HepG2 (cell line): ENCODE measurements around the gene C9orf85. TPM values are rescaled to one million over a fixed set of nuclear protein-coding genes. Genes with fewer than 3 reads are reported as not detected.

Source experiments
- ATM ChIP-seq: fragments of 450-650 bp; IDR thresholded peaks from 2 replicates; pipeline ENCODE4 v1.7.1; 2017; ENCODE audit warnings: mild to moderate bottlenecking, borderline replicate concordance
- BORCS8-MEF2B ChIP-seq: sonication (generic); formaldehyde crosslinking; IDR thresholded peaks from 2 replicates; pipeline ENCODE4 v1.8.0; 2022; ENCODE audit warnings: mild to moderate bottlenecking, missing genetic modification reagents
- CCDC6 ChIP-seq: sonication (generic); formaldehyde crosslinking; IDR thresholded peaks from 2 replicates; pipeline ENCODE4 v1.8.1; 2022; ENCODE audit warnings: mild to moderate bottlenecking, missing genetic modification reagents, moderate library complexity
- CENPT ChIP-seq: sonication (generic); formaldehyde crosslinking; IDR thresholded peaks from 2 replicates; pipeline ENCODE4 v1.8.0; 2022; ENCODE audit warnings: low read depth, mild to moderate bottlenecking, moderate library complexity, missing genetic modification reagents
- FIP1L1 ChIP-seq: fragments of 200-400 bp; formaldehyde crosslinking; IDR thresholded peaks from 2 replicates; pipeline ENCODE4 v1.6.1; 2018; ENCODE audit warnings: low read depth, mild to moderate bottlenecking, low read length, moderate library complexity, borderline replicate concordance; ENCODE audit not compliant: insufficient read depth
- GABPA ChIP-seq, 2 experiments: IDR thresholded peaks; 2 replicates each; pipeline ENCODE4 v1.6.1; 2011 to 2016; ENCODE audit warnings: low read depth in 2 of 2, low read length in 1 of 2, missing biosample characterization in 1 of 2, missing genetic modification characterization in 1 of 2
- HNRNPK ChIP-seq: fragments of 200-400 bp; formaldehyde crosslinking; IDR thresholded peaks from 2 replicates; pipeline ENCODE4 v1.6.1; 2018; ENCODE audit warnings: low read length, low read depth, moderate library complexity, mild to moderate bottlenecking; ENCODE audit not compliant: poor library complexity, severe bottlenecking
- IKZF4 ChIP-seq: sonication (generic); formaldehyde crosslinking; IDR thresholded peaks from 2 replicates; pipeline ENCODE4 v1.5.1; 2020; ENCODE audit warnings: borderline replicate concordance, mild to moderate bottlenecking, low read depth, missing genetic modification reagents; ENCODE audit errors: not compliant biosample characterization
- KAT8 ChIP-seq: IDR thresholded peaks from 2 replicates; pipeline ENCODE4 v1.6.1; 2016; ENCODE audit warnings: missing genetic modification reagents, missing compliant biosample characterization
- LRRFIP1 ChIP-seq: sonication (generic); formaldehyde crosslinking; conservative IDR thresholded peaks from 2 replicates; pipeline ENCODE4 v1.4.0; 2020; ENCODE audit warnings: missing genetic modification reagents
- MTA1 ChIP-seq: sonication (generic); formaldehyde crosslinking; IDR thresholded peaks from 2 replicates; pipeline ENCODE4 v1.4.0; 2020; ENCODE audit warnings: missing genetic modification reagents, mild to moderate bottlenecking, borderline replicate concordance
- MZF1 ChIP-seq: sonication (generic); formaldehyde crosslinking; IDR thresholded peaks from 2 replicates; pipeline ENCODE4 v1.8.1; 2023; ENCODE audit warnings: mild to moderate bottlenecking, missing genetic modification reagents, borderline replicate concordance
- NCOA1 ChIP-seq: sonication (generic); formaldehyde crosslinking; IDR thresholded peaks from 2 replicates; pipeline ENCODE4 v1.9.0; 2021; ENCODE audit warnings: missing genetic modification reagents
- NFKB2 ChIP-seq: sonication (generic); formaldehyde crosslinking; IDR thresholded peaks from 2 replicates; pipeline ENCODE4 v1.4.0; 2020; ENCODE audit warnings: missing genetic modification reagents, borderline replicate concordance
- PRMT3 ChIP-seq: sonication (generic); formaldehyde crosslinking; IDR thresholded peaks from 2 replicates; pipeline ENCODE4 v1.8.1; 2022; ENCODE audit warnings: low read depth, mild to moderate bottlenecking, moderate library complexity, missing genetic modification reagents, borderline replicate concordance
- TRIM22 ChIP-seq: fragments of 450-650 bp; IDR thresholded peaks from 2 replicates; pipeline ENCODE4 v1.6.1; 2017
- TRIM24 ChIP-seq: sonication (generic); formaldehyde crosslinking; IDR thresholded peaks from 2 replicates; pipeline ENCODE4 v1.8.0; 2022; ENCODE audit warnings: mild to moderate bottlenecking, missing genetic modification reagents
- ZFP36L1 ChIP-seq: sonication (generic); formaldehyde crosslinking; IDR thresholded peaks from 2 replicates; pipeline ENCODE4 v1.8.0; 2022; ENCODE audit warnings: mild to moderate bottlenecking, missing genetic modification reagents, moderate library complexity
- ZNF382 ChIP-seq: sonication (generic); formaldehyde crosslinking; IDR thresholded peaks from 2 replicates; pipeline ENCODE4 v1.5.0; 2020; ENCODE audit warnings: missing genetic modification reagents, mild to moderate bottlenecking, borderline replicate concordance
- ZNF512 ChIP-seq: sonication (generic); formaldehyde crosslinking; IDR thresholded peaks from 2 replicates; pipeline ENCODE4 v1.4.0; 2020; ENCODE audit warnings: mild to moderate bottlenecking, missing genetic modification reagents
- ZNF816 ChIP-seq: sonication (generic); formaldehyde crosslinking; IDR thresholded peaks from 2 replicates; pipeline ENCODE4 v1.8.0; 2022; ENCODE audit warnings: missing genetic modification reagents, mild to moderate bottlenecking, borderline replicate concordance
- polyA plus RNA-seq, 8 experiments: library from polyadenylated mRNA; depleted of rRNA in 3 of 8; stranded (reverse) in 7 of 8; unstranded in 1 of 8; fragments of >200 nt; fragmentation: Illumina TruSeq in 4 of 8; extraction: Trizol in 4 of 8; gene quantifications; 2 replicates each; pipeline versions ENCODE4 v1.2.1 to v1.2.3, GENCODE V29; 2011 to 2016; ENCODE audit warnings: low read depth in 4 of 8, missing spikeins in 1 of 8, mixed read lengths in 1 of 8; ENCODE audit not compliant: insufficient read depth in 1 of 8
- total RNA-seq, 5 experiments: library from RNA; depleted of rRNA; stranded (reverse); fragments of >200 nt; fragmentation: Illumina TruSeq; extraction: Trizol; gene quantifications; 2 replicates each; pipeline ENCODE4 v1.2.3, GENCODE V29; 2016; ENCODE audit warnings: low read depth in 1 of 5

C9orf85 gene
- total and polyA plus RNA-seq, 2 of the 13 experiments (the other 11 are each of a cell fraction or from before 2014, with no cell fraction given), result 9.9 to 13.9 TPM

DNA sequence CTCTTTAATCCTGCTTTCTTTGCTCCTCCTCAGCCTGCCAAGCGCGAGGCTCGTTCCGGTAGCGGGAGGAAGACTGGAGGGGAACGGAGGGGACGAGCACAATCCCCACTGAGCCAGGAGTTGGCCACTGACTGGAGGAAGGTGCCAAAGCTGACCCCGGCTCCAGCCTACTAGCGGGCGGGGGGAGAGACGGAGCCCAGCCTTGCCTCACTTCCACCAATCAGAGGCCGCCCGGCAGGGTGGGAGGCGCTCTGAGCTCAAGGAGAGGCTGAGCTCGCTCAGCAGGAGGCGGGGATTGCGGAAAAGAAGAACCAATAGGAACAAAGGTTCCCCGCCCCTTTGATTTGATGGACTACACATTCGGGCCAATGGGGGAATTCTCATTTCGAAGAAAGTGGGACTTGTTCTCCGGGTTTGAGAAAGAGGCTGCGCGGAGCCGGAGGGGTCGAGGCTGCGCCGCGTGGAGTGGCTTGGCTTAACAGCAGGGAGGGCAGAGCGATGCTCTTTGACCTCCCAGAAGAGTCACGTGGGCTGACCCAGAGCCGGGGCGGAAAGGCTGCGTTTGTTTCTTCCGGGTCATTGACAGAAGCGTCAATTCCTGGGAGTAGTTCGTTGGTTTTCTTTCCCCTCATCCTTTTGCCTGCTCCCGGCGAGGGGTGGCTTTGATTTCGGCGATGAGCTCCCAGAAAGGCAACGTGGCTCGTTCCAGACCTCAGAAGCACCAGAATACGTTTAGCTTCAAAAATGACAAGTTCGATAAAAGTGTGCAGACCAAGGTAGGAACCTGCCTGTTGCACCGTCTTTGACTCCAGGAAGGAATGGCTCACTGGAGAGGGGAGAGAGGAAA lies at the start of gene C9orf85, which contains the start of gene ABHD17B (continued):
- TF ChIP-seq LRRFIP1 (CRISPR knock-in tag) (no peak), BORCS8-MEF2B (peak; percentile 13; the same call in 1 of the 2 replicates), CCDC6 (CRISPR knock-in tag) (peak; percentile 92), ATM (no peak), PRMT3 (CRISPR knock-in tag) (no peak; the same call in 1 of the 2 replicates), NFKB2 (CRISPR knock-in tag) (peak; percentile 31; the same call in 1 of the 2 replicates), ZNF816 (CRISPR knock-in tag) (peak; percentile 88), ZNF512 (CRISPR knock-in tag) (no peak), IKZF4 (CRISPR knock-in tag) (peak; percentile 24), ZNF382 (CRISPR knock-in tag) (no peak), GABPA (IDR thresholded peaks at IDR 0.05; ENCODE audit: low read depth, low read length) (peak; percentile 77), GABPA (CRISPR knock-in tag; IDR thresholded peaks at IDR 0.05; ENCODE audit: low read depth) (peak; percentile 95), TRIM24 (CRISPR knock-in tag) (no peak), TRIM22 (no peak), NCOA1 (CRISPR knock-in tag) (no peak; the same call in 1 of the 2 replicates), CENPT (CRISPR knock-in tag) (0 out of 2 replicates have a peak, but pooled peaks have one; percentile 50), HNRNPK (no peak), ZFP36L1 (CRISPR knock-in tag) (peak; percentile 31; the same call in 1 of the 2 replicates), MZF1 (no peak), KAT8 (CRISPR knock-in tag) (peak; percentile 95), FIP1L1 (no peak), MTA1 (CRISPR knock-in tag) (no peak)
